Measurements from ENCODE around the gene SMC5.
"Not testable (repeated sequence)": the region's sequence is repeated elsewhere in the genome, so short reads cannot be mapped to it uniquely, and the experiment has no call there.

Gene SMC5

DNA sequence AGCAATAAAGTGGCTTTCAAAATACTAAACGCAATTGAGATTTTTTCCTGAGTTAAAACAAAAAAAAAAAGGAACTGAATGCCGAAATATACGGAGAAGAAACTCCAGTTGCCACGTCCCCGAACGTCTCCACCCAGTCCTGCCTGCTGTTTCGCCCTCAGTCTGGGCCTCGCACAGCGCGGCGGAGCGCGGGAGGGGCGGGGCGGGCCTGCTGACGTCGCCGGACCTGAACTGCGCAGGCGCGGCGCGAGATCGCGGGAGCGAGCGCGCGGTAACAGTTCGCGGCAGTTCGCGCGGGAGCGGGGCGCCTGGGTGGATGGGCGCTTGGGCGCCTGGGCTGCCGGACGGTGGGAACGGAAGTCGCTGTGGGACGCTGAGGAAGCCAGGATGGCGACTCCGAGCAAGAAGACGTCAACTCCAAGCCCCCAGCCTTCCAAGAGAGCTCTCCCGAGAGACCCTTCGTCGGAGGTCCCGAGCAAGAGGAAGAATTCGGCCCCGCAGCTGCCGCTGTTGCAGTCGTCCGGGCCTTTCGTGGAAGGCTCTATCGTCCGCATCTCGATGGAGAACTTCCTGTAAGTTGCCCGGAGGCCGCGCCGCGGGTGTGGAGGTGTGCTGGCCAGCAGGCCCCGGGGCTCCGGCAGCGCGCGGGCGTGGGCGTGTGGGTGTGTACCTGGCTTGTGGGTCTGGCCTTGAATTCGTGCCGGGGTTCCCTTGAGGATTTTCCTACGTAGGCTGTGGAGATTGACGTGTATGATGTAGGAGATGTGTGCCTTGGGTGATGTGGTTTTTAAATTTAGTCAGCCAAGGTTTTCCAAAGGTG is at the start of gene SMC5:
Gene SMC5, plus strand, starts transcription at position 287 of the 820 bp plus-strand sequence. Its CDS starts 101 bp downstream, at position 388.
- in situ Hi-C loops (cut with HindIII; ENCODE audit: low sequenced_read_pairs), result loop anchor here (10.0 kb wide), 1 partner anchor 284 kb away; no protein-coding TSS in a partner anchor

DNA sequence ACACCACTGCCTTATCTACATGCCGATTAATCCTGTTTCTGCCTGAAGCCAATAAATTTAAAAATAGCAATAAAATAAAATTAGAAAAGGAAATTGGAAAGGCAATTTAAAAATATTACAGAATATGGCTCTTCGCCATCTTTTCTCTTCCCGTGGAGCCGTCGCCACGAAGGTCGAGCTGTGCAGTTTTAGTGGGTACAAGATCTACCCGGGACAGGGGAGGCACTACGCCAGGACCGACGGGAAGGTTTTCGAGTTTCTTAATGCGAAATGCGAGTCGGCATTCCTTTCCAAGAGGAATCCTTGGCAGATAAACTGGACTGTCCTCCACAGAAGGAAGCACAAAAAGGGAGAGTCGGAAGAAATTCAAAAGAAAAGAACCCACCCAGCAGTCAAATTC is 41.7 kb upstream of the SMC5 start:
- in situ Hi-C loops (cut with HindIII; ENCODE audit: low sequenced_read_pairs), result no loop called here

- in situ Hi-C loops (cut with HindIII; ENCODE audit: low sequenced_read_pairs), result no loop called here
These were observed 40.0 kb upstream of the SMC5 start for GRCh38 chr9:70218767-70219166.

- in situ Hi-C loops (cut with HindIII; ENCODE audit: low sequenced_read_pairs), result no loop called here
These were observed 38.6 kb upstream of the SMC5 start for GRCh38 chr9:70220216-70220615.

DNA sequence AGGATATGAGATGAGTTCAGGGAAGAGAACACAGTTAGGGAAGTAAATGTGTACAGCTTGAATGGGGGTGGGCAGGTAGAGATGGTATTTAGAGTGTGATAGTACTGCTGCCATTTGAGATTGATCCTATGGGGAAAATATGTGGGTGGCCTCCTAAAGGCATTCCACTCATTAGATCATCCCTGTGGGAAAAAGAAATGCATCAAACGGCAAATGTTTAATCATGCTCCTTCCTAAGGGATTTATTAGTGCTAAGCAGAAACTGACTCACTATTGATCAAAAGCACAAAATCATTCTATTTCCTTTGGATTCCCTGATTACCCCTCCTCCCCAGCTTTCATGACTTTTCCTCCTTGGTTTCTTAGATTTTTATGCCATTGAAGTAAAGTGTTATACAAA is 36.4 kb upstream of the SMC5 start:
- in situ Hi-C loops (cut with HindIII; ENCODE audit: low sequenced_read_pairs), result no loop called here

- in situ Hi-C loops (cut with HindIII; ENCODE audit: low sequenced_read_pairs), result no loop called here
These were observed 30.7 kb upstream of the SMC5 start for GRCh38 chr9:70228118-70228517.

DNA sequence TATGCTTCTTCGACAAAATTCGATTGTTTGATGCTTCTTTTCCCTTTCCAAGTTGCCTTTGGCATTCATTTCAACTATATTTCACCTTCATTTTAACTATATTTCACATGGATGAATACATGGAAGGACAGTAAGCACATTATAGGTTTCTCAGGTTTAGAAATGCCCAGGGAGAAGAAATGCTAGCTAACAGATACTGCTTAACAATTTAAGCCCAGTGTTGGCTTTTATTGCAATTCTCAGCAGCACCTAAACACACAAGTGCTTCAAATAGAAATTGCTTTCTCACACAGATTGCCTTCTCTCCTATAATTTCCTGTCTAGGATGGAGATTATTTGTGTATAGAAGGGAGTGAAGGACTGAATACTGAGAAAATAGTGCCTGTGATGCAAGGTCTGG is 30.2 kb upstream of the SMC5 start:
- in situ Hi-C loops (cut with HindIII; ENCODE audit: low sequenced_read_pairs), result no loop called here

DNA sequence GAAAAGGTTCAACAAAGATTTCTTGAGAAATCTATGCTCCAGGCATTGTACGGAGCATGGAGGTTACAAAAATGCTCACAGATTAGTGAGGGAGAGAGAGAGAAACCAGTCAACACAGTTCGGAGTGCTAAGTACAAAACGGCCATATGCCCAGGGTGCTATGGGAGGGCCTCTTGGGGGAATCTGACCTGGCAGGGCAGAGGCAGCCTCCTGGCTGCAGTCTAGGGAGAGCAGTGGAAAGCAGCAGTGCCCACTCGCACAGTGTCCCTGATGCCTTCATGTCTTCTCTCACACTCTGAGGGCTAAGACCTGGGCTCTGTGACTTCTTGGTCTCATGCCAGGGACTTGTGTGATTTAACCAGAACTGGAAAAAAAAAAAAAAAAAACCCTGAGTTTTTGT is 29.8 kb upstream of the SMC5 start:
- in situ Hi-C loops (cut with HindIII; ENCODE audit: low sequenced_read_pairs), result no loop called here

- in situ Hi-C loops (cut with HindIII; ENCODE audit: low sequenced_read_pairs), result no loop called here
These were observed 29.2 kb upstream of the SMC5 start for GRCh38 chr9:70229579-70229978.

DNA sequence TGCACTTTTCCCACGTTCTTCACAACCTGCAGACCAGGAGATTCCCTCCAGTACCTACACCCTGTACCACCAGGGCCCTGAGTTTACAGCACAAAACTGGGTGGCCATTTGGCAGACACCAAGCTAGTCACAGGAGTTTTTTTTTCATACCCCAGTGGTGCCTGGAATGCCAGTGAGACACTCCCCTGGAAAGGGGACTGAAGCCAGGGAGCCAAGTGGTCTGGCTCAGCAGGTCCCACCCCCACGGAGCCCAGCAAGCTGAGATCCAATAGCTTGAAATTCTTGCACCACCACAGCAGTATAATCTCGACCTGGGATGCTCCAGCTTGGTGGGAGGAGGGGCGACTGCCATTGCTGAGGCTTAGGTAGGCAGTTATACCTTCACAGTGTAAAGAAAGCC is 26.3 kb upstream of the SMC5 start:
- in situ Hi-C loops (cut with HindIII; ENCODE audit: low sequenced_read_pairs), result no loop called here

- in situ Hi-C loops (cut with HindIII; ENCODE audit: low sequenced_read_pairs), result not testable (repeated sequence)
These were observed 24.6 kb upstream of the SMC5 start for GRCh38 chr9:70234208-70234607.

GRCh38 chr9:70245952-70246351 is 12.8 kb upstream of the SMC5 start:
- in situ Hi-C loops (cut with HindIII; ENCODE audit: low sequenced_read_pairs), result not testable (repeated sequence)

DNA sequence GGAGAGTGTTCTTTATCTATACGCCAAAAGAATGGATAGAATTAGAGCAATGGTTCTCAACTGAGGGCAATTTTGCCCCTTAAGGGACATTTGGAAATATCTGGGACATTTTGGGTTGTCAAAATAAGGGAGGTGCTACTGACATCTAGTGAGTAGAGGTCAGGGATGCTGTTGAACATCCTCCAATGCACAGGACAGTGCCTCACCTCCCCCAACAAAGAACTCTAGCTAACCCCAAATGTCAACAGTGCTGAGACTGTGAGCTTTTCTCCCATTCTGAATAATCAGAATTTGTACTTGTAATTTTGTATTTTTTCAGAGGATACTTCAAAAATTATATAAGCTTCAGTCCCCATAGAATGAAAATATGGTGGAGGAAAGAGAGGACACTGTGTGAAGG is 8.6 kb upstream of the SMC5 start:
- in situ Hi-C loops (cut with HindIII; ENCODE audit: low sequenced_read_pairs), result loop anchor here (5.0 to 10.0 kb wide), 2 partner anchors 37 to 275 kb away; no protein-coding TSS in a partner anchor

- in situ Hi-C loops (cut with HindIII; ENCODE audit: low sequenced_read_pairs), result loop anchor here (10.0 kb wide), 1 partner anchor 281 kb away; no protein-coding TSS in a partner anchor
These were observed 3.3 kb upstream of the SMC5 start for GRCh38 chr9:70255486-70255885.

GRCh38 chr9:70256123-70256551 is 2.6 kb upstream of the SMC5 start:
- in situ Hi-C loops (cut with HindIII; ENCODE audit: low sequenced_read_pairs), result loop anchor here (10.0 kb wide), 1 partner anchor 281 kb away; no protein-coding TSS in a partner anchor

- in situ Hi-C loops (cut with HindIII; ENCODE audit: low sequenced_read_pairs), result loop anchor here (10.0 kb wide), 1 partner anchor 283 kb away; no protein-coding TSS in a partner anchor
These were observed 1.3 kb upstream of the SMC5 start for GRCh38 chr9:70257502-70257901.

DNA sequence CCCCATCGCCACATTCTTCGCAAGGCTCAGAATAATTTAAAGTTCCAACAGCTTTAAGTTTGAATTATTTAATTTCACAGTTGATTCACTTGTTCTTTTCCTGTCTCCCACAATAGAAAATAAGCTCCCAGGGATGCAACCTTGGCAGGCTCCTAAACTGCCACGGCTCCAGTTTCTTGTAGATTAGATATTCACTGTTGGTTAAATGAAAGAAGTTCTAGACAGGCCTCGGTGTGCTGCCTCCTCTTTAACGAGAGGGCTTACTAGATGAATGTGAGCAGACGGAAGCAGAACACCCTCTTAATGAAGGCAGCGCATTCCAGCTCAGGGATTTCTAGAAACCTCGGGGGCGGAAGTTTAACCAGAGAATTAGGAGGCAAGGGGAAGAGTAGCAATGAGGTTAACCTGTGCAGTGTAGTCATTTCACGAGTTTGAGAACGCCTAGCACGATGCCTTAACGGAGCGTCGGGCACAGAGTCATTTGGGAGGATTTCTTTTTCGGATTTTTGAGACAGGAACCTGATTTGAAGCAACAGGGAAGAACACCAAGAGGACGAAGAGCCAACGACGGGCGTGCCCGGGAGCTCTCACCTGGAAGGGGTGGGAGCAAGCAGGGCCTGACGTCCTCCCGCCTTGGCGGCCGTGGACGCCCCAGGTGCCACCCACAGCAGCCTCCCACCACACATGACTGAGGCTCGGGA is 637 bp upstream of the SMC5 start:
- in situ Hi-C loops (cut with HindIII; ENCODE audit: low sequenced_read_pairs), result loop anchor here (10.0 kb wide), 1 partner anchor 283 kb away; no protein-coding TSS in a partner anchor

DNA sequence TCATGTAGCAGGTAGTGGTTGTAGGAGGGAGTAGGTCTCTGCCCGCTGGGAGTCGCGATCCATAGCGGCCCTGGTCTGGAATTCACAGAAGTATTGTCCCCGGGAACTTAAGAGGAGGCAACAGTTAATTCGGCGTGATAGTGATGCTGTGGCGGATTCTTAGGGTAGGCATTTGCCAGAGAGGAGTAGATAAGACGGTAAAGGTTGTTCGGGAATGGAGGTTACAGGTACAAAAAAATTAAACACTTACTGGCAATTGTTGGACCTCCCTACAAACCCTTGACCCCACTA is 679 bp downstream of the SMC5 start:
- in situ Hi-C loops (cut with HindIII; ENCODE audit: low sequenced_read_pairs), result loop anchor here (10.0 kb wide), 1 partner anchor 285 kb away; no protein-coding TSS in a partner anchor

DNA sequence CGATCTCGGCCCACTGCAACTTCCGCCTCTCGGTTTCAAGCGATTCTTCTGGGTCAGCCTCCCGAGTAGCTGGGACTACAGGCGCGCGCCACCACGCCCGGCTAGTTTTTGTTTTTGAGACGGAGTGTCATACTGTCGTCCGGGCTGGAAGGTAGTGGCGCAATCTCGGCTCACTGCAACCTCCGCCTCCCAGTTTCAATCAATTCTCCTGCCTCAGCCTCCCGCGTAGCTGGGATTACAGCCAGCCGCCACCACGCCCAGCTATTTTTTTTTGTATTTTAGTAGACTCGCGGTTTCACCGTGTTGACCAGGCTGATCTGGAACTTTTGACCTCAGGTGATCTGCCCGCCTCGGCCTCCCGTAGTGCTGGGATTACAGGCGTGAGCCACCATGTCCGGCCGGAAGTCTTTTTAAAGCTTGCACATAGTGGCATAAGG is 1.2 kb downstream of the SMC5 start:
- in situ Hi-C loops (cut with HindIII; ENCODE audit: low sequenced_read_pairs), result no loop called here

GRCh38 chr9:70260606-70261005 is 1.8 kb downstream of the SMC5 start:
- in situ Hi-C loops (cut with HindIII; ENCODE audit: low sequenced_read_pairs), result no loop called here

DNA sequence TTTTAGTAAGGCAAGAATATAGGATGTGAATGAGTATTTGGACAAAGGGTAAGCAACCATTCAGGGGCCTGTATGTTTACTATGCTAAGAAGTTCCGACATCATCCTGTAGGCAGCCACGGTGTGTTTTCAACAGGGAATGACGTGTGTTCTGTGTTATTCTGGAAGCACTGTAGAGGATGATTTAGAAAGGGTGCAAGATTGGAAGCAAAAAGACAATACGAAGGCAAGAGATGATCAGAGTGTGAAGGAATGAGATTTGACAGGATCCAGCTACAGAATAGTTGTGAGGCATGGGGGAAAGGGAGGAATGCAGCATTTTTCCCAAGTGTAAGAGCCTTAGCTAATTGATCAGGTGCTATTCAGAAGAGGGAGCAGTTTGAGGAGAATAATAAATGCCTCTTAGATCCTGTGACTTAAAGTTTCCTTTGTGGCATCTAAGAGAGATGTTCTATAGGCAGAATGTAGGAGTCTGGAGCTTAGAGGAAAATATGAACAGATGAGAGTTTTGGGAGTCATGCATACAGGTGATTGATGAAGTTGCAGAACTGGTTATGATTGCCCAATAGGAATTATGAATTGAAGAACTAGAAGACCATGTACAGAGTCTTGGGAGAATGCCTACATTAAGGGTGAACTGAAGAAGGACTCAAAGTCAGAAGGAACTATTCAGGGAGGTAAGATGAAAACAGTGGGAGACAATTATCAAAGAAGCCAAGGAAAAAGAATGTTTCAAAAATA is 2.5 kb downstream of the SMC5 start:
- in situ Hi-C loops (cut with HindIII; ENCODE audit: low sequenced_read_pairs), result no loop called here
